8988T (cell line): ENCODE data around the gene EGFLAM.
A peak's percentile ranks its signal among the peaks of the same experiment; 100 is the strongest.

Experiments used
- DNase-seq: peaks from one replicate; pipeline ENCODE4 v3.0.0; 2011

The EGFLAM gene

GRCh38 chr5:38267372-38267771 is 9.0 kb downstream of the EGFLAM start:
- DNase-seq: no peak

GRCh38 chr5:38273626-38274025 is 15.3 kb downstream of the EGFLAM start:
- DNase-seq: no peak

GRCh38 chr5:38274370-38274769 is 16.0 kb downstream of the EGFLAM start:
- no peak for DNase-seq

- no peak for DNase-seq
These were observed 26.0 kb downstream of the EGFLAM start for GRCh38 chr5:38284384-38284783.

GRCh38 chr5:38285226-38285625 is 26.9 kb downstream of the EGFLAM start:
- no peak for DNase-seq

GRCh38 chr5:38286002-38286401 is 27.6 kb downstream of the EGFLAM start:
- no peak for DNase-seq

- DNase-seq: no peak
These were observed 28.8 kb downstream of the EGFLAM start for GRCh38 chr5:38287124-38287523.

- no peak for DNase-seq
These were observed 31.1 kb downstream of the EGFLAM start for GRCh38 chr5:38289457-38289856.

- DNase-seq: no peak
These were observed 31.8 kb downstream of the EGFLAM start for GRCh38 chr5:38290028-38290653.

GRCh38 chr5:38291355-38291754 is 33.0 kb downstream of the EGFLAM start:
- DNase-seq: no peak

GRCh38 chr5:38292228-38292627 is 33.9 kb downstream of the EGFLAM start:
- DNase-seq: no peak

- no peak for DNase-seq
These were observed 37.4 kb downstream of the EGFLAM start for GRCh38 chr5:38295751-38296150.

GRCh38 chr5:38297830-38298608 is 39.7 kb downstream of the EGFLAM start:
- DNase-seq: no peak

GRCh38 chr5:38299585-38299984 is 41.2 kb downstream of the EGFLAM start:
- no peak for DNase-seq

GRCh38 chr5:38305148-38305547 is 46.8 kb downstream of the EGFLAM start:
- DNase-seq: no peak

GRCh38 chr5:38307845-38308244 is 49.5 kb downstream of the EGFLAM start:
- DNase-seq: no peak

GRCh38 chr5:38316544-38317224 is 58.3 kb downstream of the EGFLAM start:
- DNase-seq: no peak

- no peak for DNase-seq
These were observed 59.5 kb downstream of the EGFLAM start for GRCh38 chr5:38317868-38318267.

GRCh38 chr5:38319491-38319890 is 61.1 kb downstream of the EGFLAM start:
- DNase-seq: no peak

GRCh38 chr5:38321978-38322377 is 63.6 kb downstream of the EGFLAM start:
- DNase-seq: no peak

GRCh38 chr5:38323645-38324295 is 65.4 kb downstream of the EGFLAM start:
- no peak for DNase-seq

GRCh38 chr5:38329132-38329715 is 70.9 kb downstream of the EGFLAM start:
- DNase-seq: peak; percentile 62

- no peak for DNase-seq
These were observed 71.8 kb downstream of the EGFLAM start for GRCh38 chr5:38330207-38330606.
